NCI-H2029 (cell line): Measurements from ENCODE around the gene PSMB7.

ENCODE experiments used
- DNase-seq: peaks from one replicate; lab custom pipeline; 2025; lab: John Stamatoyannopoulos, UW

The PSMB7 gene

DNA sequence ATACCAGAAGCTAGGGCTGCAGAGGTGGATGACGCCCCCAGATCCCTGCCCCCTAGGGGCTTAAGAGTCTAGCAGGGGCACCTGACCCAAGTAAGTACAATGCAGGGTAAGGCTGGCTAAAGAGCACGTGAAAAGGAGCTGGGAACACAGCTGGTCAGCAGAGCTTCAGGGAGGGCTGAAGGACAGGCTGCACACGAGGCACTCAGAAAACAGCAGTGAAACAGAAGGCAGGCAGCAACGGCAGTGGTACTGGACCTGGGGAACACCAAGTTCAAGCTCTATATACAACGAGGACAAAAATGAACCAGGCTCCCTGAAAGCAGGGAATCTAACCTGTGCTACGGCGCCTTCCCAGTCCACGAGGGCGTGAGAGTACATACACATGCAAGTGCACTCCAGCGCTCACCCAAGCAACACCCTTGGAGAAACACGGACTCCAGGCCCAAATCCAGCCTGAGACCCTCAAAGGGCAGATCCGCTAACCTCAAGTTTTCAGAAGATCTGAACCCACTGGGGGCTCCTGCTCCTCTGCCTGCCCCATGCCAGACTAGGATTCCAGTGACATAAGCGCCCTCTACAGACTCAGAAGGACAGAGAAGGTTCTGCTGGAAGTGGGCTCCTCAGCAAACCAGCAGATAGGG is 57.4 kb downstream of the PSMB7 start:
- no peak for DNase-seq

DNA sequence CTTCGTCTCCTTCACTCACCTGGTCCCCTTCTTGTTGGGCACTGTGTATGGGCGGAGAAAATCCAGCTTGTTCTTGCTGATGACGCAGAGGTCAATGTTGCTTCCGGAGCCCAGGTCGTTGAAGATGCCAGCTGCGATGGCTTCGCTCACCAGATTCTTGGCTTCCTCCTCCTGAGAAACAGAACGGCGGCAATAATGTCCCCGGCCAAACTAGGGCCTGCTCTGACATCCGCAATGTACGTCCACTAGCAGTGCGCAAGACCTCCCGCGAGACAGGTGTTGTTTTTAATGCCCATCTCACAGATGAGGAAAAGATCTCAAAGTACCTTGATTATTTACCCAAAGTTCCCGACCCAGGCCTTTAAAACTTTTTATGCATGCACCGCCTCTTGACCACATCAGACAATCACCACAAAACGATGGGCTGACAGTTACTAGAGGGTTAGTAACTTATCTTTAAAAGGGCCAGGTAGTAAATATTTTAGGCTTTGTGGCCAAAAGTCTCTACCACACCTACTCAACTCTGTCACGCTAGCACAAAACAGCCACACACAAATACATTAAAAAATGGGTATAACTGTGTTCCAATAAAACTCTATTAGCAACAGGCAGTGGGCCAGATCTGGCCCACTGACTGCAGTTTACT is 58.4 kb downstream of the PSMB7 start:
- DNase-seq: no peak

DNA sequence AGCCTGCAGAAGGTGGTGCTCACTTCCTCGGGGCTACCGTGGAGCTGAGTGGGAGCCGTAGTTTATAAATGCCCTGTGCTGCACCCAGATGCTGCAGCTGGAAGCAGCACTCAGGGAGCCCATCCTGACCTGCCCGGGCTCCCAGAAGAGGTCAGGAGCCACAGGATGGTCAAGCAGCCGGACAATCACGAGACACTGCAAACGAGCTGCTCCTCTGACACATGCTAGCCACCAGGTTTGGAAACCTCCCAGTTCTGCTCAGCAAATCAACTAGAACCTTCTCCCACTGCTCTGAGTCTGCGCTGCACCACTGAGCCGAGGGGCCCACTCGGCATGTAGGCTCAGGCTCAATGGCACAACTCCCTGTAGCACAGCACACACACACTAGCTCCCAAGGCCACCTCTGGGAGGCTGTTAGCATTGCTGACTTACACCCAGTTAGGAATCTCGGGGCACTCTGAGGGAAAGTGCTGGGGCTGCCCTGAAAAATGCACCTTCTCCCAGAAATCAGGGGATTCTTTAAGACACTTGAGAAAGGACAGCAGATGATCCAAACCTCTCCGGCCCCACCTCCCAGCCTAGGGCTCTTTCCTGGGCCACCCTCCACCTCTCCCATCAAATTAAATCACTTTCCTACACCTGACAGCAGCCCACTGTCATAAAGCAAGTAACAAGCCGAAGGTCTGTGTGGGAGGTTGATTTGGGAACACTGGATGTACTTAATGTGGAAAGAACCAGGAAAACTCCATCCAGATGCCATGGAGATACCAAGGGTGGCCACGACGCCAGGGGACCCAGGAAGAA is 59.1 kb downstream of the PSMB7 start:
- no peak for DNase-seq

DNA sequence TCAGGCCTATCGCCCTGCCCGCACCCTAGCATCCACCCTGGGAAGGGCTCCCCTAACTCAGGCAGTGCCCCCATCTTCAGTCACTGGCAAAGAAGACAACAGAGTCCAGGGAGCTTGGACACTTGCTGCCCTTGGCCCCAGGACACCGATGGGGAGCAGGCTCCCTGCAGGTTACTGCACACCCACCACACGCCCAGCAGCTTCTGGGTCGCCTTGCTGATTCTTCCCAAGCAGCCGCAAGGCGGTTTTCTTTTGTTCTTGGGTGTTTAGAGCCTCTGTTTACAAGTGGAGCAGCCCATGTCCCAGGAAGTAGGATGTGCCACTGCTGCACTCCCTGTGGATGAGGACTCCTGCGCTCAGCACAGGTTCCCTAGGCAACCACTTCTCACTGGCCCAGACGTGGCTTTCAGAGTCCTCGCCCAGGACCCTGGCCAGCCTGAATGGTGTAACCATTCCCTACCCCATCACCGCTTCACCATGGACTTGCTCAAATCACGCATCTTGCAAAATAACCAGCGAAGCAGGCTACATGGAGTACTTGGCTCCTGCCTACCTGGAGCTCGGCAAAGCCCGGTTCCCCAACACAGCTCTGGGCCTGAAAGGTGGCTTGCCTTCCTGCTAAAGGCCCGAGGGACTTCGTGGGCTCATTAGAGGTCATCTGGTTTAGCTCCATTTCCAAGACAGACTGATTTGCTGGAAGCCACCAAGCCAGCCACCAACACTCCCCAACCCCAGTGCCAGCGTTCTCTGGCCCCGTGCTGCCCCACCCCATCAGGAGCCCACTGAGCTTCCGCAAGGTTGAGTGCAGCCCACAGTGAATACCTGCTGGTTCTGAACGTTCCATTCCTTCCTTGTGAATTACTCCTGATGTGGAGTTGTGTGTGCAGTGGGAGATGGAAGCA is 60.0 kb downstream of the PSMB7 start:
- DNase-seq: no peak

DNA sequence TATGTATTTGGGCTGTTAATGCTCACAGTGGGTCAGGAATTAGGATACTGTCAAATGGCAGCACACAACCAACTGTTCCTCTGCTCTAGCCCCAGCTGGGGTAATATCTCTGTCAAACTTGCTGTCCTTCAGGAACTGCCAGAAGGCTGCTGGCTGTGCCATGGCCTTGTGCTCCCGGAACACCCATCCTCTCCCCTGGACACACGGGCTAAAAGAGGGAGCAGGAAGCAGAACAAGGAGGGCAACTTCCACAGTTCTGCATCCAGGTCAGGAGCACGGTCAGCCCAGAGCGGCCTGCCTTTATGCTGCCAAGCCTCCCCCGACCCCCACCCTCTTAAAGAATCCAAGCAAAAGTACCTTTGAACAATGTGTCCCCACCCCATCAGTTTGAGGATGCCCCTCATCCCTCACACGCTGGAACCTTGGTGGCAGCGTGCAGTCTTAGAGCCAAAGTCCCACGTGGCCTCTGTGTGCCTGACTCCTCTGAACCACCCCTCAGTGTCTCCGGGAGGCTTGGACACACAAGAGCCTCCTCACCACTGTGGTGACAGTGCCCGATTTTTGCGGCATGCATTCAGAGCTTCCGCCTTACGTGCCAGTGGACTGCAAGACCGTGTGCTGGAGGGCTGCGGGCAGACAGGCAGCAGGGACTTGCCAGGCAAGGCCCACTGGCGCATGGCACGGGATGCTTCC is 60.8 kb downstream of the PSMB7 start:
- no peak for DNase-seq

DNA sequence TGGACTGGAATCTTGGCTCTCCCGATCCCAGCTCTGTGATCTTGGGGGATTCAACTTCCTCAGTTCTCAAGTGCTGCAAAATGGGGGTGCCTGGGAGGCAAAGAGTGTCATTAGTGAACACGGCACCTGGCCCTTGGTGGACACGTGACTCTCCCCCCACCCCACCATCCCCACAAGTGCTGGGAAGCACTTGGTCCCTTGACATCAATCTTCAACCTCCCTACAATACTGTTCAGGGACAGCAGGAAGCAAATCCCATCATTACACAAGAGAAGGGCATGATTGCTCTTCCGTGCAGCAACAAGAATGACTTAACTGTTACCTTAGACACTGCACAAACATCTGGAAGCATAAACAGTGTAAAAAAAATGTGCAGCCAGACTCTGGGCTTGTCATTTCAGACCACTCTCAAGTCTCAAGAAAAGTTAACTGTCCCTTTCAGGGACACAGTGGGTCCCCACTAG is 61.4 kb downstream of the PSMB7 start:
- DNase-seq: no peak

DNA sequence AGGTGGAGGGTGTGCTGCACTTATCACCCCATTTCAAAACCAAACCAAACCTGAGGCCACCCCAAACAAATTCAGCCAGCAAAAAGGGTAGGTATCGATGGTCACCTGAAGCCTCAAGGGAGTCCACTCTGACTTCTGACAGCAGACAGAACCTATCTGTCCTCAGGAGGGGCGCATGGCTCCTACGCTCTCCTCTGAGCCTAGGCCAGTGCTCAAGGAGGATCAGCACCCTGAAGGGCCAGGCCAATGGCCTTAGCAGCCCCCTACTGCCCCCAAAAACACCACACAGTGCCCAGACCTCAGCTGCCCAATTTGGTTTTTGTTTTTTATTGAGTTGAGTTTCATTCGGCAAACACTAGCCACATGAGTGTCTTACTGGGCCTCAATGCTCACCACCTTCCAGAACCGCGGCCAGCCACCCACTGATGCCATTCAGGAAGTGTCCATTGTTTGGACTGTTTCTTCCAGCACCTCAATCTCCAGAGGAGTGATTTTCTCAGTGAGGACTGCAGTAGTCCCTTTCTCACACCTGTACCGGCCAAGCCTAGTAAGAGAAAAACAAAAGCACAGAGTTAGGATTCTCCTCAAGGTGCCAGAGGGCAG is 62.0 kb downstream of the PSMB7 start:
- DNase-seq: no peak

DNA sequence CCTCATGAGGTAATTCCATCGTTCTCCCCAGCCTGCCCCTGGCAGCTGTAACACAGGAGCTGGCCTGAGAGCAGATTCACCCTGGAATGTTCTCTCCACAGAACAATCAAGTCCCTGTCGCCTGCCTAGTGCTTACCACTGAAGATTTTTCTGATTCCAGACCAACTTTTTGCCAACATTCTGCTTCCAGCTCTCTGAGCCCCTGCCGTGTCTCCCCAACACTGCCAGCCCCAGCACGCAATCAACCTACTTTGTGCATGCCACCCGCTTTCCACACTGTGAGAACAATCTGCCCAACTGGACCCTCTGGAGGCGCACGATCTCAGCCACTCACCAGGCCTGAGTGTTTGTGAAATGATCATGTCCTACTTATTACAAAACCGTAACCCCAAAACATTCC is 62.6 kb downstream of the PSMB7 start:
- no peak for DNase-seq

DNA sequence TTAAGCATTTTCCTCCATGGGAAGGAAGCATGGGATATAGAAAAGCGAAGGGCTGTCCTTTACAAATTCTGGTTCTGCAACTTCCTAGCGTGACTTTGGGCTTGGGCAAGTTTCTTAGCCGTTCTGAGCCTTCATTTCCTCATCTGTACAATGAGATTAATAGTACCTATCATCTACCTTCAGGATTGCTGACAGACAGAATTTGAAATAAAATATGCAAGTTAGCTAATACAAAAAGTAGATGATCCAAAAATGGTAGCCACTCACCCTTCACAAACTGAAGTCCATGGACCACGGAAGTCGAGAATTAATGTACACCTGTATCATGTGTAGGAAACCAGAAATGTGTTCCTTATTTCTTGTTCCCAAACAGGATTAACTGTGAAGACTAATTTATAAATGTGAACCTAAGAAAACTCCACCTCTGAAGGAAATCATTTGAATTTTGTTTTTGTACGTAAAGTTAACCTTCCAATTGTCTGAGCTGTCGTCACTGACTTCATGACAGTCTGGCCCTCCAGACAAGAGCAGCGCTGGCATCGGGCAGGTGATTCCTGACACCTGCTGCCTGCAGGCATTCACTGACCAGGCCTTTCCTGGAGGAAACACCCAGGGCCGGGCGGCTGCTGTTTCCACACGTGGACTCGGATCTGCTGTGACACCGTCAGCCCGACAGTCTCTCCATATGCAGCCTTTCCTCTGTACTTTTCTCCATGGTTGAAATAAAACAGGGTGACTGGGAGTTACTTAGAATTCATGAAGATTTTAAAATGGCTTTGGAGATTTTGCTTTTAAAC is 63.4 kb downstream of the PSMB7 start:
- no peak for DNase-seq

DNA sequence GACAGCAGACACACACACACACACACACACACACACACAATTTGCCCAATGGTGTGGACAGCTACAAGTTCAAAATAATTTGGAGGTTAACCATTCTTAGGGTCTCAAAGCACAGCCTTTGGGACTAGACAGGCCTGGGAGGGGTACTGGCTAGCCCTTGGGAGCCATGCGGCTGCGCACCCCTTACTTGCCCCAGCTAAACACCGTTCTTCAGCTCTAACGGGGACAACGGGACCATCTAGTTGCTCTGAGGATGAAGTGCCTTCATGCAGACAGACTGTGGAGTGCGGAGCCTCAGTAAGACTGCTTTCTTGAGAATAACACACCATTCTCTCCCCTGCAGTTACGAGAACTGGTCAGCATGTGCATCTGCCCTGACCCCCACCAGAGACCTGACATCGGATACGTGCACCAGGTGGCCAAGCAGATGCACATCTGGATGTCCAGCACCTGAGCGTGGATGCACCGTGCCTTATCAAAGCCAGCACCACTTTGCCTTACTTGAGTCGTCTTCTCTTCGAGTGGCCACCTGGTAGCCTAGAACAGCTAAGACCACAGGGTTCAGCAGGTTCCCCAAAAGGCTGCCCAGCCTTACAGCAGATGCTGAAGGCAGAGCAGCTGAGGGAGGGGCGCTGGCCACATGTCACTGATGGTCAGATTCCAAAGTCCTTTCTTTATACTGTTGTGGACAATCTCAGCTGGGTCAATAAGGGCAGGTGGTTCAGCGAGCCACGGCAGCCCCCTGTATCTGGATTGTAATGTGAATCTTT is 64.6 kb downstream of the PSMB7 start:
- no peak for DNase-seq

DNA sequence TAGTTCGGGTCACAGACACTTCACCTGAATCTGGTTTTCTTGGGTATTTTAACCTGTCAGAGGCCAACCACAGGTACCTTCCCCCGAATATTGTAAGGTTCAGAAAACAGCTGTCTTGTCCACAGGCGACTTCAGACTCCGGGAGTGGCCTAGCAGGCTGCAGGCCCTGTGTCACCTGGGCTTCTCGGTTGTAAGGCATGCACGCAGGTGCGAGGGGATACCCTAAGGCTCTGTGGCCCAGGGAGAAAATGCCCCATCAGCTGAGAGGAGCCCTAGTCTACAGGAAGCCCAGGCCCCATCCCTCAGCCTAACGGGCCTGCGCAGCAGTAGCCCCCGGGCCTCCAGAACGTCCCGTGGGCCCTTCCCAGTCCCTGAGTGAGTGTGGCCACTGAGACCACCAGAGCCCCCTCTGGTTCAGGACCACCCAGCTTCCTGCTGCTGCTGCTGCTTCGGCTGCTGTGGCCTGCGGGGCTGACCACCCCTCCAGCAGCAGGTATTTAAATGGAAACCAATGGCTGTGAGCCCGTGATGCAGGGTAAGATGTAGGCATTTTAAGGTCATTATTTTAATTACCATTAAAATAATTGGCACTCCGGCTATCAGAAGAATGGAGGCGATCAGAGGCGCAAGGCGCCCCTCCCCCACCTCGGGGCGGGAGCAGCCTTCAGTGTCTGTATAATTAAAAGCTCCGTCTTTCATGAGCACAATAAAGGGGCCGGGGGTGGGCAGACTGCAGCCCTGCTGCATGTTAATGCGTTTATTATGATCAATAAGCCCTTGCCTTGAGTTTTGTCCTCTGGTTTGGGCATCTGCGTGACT is 65.4 kb downstream of the PSMB7 start:
- no peak for DNase-seq

DNA sequence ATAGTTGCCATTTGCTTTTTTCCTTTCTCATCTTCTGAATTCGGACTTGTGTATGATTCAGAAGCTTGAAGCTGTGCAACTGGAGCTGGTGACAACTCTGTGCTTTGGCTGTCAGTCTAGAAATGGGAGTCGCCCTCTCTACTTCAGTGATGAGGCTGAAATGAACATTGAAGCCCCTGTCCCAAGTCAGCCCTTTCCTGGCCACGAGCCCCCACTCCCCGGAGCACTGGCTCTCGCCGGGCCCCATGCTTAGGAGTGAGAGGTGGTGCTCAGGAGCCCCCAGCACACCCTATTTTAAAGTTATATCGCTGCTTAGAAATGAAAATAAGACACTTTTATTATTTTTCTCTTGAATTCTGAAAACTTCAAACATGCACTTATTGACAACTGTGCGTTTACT is 66.0 kb downstream of the PSMB7 start:
- no peak for DNase-seq

DNA sequence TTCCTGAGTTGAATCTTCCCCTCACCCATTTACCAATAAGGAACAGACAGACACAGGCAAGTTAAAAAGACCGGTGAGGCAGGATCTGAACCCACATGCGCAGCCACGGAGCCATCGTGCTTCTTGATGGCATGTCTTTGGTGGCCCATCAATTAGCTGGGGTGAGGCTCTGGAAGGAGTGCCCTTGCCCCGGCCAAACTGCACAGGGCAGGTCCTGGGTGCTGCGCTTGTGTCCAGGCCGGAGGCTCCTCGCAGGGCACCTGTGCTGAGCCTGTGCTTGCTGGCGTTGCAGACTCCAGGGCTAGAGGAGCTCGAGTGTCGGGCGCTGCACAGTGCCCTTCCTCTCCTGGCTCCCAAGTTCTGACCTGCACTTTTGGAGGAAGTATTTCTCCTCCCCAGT is 66.4 kb downstream of the PSMB7 start:
- no peak for DNase-seq

DNA sequence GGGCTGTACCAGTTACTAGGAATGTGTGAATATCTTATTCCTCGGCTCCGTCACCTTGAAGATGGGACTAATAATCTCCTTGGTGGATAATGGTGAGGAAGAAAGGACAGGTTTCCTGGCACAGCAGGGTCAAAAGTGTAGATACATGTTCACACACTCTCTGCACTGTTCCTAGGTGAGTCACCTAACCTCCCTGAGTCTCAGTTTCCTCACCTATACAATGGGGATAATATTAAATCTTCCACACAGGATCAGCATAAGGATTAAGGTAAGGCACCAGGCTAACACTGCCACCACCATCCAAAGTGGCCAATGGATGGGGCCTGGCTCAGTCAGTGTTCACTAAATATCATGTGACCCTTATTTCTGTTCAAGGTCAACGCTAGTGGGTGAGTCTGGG is 66.9 kb downstream of the PSMB7 start:
- no peak for DNase-seq

DNA sequence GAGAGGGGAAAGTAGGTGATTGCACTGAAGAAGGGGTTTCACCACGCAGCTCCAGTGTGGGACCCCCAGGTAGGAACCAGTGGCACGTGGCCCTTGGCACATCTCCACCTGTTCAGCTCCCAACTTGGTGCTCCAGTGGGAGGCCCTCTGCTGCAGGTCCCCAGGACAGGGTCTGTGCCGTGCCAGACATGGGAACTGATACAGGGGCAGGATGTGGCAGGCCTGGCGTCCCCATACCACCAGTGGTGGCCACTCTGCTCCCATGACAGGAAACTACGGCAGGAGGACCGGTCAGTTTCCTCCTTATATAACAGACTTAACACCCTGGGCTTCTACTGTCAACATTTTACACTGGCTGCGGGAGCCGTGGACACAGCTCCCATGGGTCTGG is 67.3 kb downstream of the PSMB7 start:
- DNase-seq: no peak

DNA sequence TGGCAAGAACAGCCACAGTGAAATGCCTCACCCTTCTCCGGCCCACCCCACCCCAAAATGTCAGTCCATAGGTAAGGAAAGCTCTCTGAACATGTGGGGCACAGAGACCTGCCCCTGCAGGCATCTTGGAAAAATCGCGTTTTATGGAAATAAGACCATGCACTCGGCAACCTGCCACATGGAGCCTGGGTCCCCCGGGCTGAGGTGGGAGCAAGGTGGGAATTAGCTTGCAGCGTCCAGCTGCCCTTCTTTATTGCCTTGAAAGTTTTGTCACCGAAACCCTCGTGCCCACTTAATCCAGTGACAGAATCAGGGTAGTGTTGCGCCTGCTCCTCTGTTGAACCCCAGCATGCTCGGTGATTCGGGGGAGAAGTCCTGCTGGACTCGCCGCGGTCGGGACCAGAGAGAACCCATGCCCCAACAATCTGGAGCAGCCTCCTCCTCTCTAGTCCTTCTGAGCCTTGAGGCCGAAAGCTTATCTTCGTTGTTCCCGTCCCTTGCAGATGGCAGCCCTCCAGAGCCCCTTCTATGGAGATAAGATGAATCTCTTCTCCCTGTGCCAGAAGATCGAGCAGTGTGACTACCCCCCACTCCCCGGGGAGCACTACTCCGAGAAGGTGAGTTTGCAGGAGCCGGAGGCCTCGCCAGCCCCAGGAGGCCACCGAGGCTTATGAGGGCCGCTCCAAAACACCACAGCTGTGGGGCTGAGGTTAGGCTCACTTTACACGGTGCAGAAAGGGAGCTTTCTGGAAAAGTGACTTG is 67.9 kb downstream of the PSMB7 start:
- no peak for DNase-seq

DNA sequence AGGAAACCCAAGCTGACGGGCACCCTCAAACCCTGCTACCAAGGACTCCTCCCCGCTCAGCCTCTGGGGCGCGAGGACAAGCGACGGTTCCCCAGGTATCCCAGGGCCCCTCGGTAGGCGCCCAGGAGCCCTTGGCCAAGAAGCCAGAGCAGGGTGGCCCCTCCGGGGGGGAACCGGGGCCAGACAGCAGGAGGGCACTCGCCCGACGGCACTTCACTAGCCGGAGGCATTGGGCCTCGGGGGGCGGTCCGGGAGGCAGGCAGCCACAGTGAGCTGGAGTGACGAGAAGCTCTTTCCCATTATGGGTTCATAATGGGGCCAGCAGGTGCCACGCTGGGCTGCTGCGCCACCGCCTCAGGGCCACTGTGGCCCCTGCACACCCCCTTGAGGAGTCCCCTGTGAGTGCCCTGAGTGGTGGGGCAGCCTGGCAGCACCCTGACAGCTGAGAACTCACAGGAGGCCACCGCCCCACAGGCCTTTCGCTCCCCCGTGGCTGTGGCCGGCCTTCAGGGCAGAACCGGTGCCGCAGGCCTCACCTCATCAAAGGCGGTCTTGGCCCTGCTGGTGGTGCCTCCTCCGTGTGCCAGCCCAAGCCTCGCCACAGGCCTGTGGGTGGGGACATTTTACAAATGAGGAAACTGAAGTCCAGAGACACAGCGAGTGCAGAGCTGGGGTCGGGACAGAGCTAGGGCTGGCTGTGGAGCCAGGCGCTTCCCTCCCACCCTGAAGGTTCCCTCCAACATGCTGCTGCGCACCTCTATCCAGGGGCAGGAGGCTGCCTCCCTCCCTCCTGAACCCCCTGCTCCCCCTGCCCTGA is 68.7 kb downstream of the PSMB7 start:
- no peak for DNase-seq
